Stimulated activated CD8-positive, alpha-beta memory T cell treated with anti-CD3 and anti-CD28 coated beads, Interleukin-12 subunit alpha, Interleukin-12 subunit beta, amount 100 ng/mL, for 4 hours (primary cell): ENCODE data around the gene CAPZA1.
"Not testable (repeated sequence)": the region's sequence is repeated elsewhere in the genome, so short reads cannot be mapped to it uniquely, and the experiment has no call there.

Experiments
- DNase-seq: peaks from one replicate; pipeline ENCODE4 v3.0.0-alpha.2; 2020; ENCODE audit warnings: low read depth

The CAPZA1 gene

GRCh38 chr1:112619518-112620376, at the start of gene CAPZA1:
Gene CAPZA1, plus strand, starts transcription at chr1:112619832. Its CDS starts 13 bp downstream, at chr1:112619845.
- DNase-seq: peak; percentile 80

DNA sequence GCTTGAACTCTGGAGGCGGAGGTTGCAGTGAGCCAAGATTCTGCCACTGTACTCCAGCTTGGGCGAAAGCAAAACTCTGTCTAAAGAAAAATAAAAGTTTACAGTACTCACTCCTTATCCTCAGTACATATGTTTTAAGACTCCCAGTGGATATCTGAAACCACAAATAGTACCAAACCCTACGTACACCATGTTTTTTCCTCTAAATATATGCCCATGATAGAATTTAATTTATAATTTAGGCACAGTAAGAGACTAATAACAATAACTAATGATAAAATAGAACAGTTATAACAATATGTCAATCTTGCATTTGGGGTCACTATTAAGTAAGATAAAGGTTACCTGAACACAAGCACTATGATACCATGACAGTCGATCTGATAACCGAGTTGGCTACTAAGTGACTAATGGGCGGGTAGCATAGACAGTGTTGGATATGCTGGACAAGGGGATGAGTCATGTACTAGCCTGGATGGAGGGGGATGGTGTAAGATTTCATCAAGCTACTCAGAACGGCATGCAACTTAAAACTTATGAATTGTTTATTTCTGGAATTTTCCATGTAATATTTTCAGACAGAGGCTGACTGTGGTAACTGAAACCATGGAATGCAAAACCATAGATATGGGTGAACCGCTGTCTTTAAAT, 44.4 kb upstream of the CAPZA1 start:
- no peak for DNase-seq

GRCh38 chr1:112576240-112576639, 43.4 kb upstream of the CAPZA1 start:
- no peak for DNase-seq

- DNase-seq: no peak
Measured at GRCh38 chr1:112579801-112580510, 39.7 kb upstream of the CAPZA1 start.

DNA sequence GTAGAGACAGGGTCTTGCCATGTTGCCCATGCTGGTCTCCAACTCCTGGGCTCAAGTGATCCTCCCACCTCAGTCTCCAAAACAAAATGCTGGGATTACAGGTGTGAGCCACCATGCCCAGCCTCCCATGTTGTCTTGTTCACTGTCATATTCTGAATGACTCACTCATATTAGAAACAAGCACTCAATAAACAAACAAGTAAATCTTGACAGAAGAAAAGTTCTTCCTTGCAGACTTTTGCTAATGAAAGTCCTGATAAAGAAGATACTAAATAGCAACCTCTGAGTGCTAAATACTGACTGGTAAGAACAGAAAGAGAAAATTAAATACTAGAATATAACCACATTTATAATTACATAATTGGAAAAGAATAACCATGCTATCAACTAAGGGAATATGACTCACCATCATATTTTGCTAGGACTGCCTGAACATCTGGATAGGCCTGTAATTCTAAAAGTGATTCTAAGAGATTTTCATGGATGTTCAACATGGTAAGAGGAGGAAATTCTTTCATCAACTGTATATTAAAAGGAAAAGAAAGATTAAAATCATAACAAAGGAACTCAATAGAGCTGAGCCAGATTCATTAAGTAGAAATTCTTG, 37.9 kb upstream of the CAPZA1 start:
- no peak for DNase-seq

- no peak for DNase-seq
Measured at GRCh38 chr1:112583366-112583765, 36.3 kb upstream of the CAPZA1 start.

DNA sequence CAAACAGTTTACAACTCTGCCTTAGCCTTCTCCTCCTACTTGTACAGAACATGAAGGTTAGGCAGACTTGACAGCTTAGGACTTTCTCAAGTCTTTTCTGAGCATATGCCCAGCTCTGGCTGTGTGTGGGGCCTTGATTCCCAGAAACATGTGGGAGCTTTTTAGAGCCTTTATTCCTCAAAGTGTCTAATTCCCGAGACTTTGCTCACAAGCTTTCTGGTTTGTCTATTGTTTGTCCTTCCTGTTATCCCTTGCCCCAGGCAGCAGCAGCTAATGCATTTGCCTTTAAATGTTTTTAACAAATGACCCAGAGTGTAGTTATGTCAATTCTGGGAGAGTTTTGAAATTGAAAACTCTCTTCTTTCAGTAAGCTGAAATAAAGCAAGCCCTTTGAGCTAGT, 29.9 kb upstream of the CAPZA1 start:
- no peak for DNase-seq

DNA sequence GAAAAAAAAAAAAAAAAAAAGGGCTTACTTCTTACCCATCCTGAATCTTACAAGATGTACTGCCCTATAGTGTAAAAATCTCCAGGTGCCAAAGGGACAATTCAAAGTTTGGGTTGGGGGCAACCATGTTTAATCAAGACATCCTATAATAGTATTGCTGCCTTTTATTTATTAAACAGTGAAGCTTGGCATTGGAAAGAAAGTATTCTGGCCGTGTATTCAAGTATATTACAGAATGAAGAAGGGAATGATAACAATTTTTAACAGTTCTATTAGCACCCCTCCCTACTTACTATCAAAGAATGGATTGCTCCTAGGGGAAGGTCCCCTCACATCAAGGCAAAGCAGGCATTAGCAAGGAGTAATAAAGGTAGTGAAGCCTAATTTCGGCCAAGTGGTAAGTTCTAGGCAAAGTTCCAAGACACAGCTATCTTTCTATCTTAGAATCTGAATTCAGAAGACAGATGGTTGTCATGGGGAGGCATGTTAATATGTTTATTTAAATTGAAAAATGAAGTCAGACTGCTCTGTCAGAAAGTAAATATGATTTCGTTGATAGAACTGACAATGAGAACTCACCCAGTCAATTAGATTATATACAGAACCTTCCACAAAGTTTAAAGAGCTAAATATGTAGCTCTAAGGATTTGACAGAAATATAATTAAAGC, 25.3 kb upstream of the CAPZA1 start:
- DNase-seq: no peak

DNA sequence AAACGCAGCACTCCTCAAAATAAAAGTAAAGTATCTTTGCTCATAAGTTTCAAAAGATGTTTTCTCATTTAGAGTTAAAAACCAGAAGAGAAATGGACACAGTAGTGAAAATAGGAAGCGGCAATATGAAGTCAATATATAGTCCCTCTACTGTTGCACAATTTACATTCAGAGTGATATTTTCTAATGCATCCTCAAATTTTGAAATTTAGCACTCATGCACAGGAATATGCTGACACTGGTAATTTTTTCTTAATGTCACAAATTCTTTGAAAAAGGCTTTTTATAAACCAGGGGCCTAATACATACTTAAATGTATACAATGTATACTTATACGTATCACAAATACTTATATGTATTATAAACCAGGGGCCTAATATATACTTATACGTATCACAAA, 20.2 kb upstream of the CAPZA1 start:
- DNase-seq: no peak

DNA sequence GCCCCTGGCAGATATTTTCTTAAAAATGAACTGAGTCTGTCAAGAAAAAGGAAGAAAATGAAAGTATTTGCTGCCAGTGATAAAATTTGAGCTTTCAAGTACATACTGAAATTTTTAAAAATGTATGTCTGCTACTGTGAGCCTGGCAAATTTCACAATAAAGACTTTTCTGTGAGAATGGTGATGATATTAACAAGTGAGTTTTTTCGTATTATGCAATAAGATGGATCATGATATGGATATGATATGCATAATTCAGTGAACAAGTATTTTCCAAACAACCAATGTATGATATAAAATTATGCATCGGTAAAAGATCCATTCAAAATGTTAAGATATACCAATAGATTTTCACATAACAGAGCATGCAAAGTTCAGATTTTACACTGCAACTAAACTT, 16.6 kb upstream of the CAPZA1 start:
- no peak for DNase-seq

DNA sequence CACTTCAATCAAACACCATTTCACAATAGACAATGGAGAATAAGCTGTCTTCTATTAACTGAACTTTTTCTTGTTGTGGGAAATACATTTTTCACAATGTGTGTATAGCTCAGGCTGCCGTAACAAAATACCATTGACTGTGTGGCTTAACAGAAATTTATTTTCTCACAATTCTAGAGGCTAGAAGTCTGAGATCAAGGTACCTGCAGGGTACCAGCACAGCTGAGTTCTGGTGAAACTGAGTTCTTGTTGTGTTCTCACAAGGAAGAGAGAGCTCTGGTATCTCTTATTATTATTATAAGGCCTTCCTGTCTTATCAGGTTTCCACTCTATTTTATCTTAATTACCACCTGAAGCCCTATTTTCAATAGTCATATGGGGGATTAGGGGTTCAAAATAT, 16.1 kb upstream of the CAPZA1 start:
- DNase-seq: no peak

DNA sequence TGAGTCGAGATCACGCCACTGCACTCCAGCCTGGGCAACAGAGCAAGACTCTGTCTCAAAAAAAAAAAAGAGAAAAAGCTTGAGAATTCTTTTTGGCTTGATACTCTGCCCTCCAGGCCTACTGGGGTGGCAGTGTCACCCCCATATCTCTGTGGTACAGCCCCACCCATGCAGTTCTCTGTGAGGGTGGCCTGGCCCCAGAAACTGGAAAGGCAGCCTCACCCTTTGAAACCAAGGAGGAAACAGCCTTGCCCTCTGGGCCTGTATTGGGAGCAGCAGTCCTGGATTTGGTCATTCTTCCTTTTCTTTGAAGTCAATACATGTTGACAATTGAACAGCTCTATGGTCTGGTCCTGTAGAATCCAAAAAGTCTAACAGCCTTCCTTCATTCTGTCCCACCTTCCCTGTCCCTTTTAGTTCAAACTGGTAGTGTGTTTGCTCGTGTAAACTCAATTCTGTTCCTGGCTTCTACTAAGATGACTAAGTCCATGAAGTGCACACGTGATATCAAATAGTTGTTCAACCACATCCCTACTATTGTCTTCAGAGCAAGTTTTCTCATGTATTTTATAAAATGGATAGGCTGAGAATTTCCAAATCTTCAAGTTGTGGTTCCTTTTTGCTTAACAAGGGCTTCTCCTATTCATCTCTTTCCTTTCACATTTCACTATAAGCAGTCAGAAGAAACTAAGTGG, 13.9 kb upstream of the CAPZA1 start:
- DNase-seq: no peak

GRCh38 chr1:112614460-112615065, 5.1 kb upstream of the CAPZA1 start:
- DNase-seq: no peak

- no peak for DNase-seq
Measured at GRCh38 chr1:112618114-112618720, 1.4 kb upstream of the CAPZA1 start.

GRCh38 chr1:112618721-112619517, 713 bp upstream of the CAPZA1 start, which contains the start of gene ST7L:
Gene ST7L, minus strand, starts transcription at chr1:112619141. Its CDS starts 28 bp downstream, at chr1:112619113.
- DNase-seq: peak; percentile 33

GRCh38 chr1:112620377-112620695, 704 bp downstream of the CAPZA1 start:
- DNase-seq: no peak

- DNase-seq: not testable (repeated sequence)
Measured at GRCh38 chr1:112624493-112624892, 4.9 kb downstream of the CAPZA1 start.

GRCh38 chr1:112625696-112626095, 6.1 kb downstream of the CAPZA1 start:
- DNase-seq: no peak

- DNase-seq: no peak
Measured at GRCh38 chr1:112626193-112626592, 6.6 kb downstream of the CAPZA1 start.

DNA sequence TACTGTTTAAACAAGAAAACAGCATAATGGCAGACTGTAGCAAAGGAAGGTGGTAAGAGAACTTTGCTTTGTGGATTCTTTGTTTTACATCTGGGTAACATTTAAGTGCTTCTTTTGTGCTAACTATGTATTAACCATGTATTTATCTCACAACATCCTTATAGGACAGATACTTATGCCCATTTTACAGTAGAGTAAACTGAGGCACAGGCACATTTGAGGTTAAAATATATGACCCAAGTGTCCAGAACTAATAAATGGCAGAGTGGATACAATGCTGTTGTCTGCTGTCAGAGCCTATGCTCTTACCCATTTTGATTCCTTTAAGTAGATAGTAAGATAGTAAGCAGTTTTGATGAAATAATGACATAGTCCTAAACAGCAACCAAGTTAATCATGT, 7.3 kb downstream of the CAPZA1 start:
- DNase-seq: no peak
